Testis (tissue), 2 donors: ENCODE results near the gene DCUN1D5.

Source experiments
- CTCF ChIP-seq, 3 experiments: fragments of 450-650 bp in 2 of 3; fragments of 200-600 bp in 1 of 3; sonication (generic) in 1 of 3; IDR thresholded peaks; one replicate each; pipeline ENCODE4 v1.5.1; 2016 to 2019; ENCODE audit warnings: antibody characterized with exemption in 3 of 3, mild to moderate bottlenecking in 2 of 3, moderate library complexity in 1 of 3
- POLR2A ChIP-seq: fragments of 450-650 bp; IDR thresholded peaks from one replicate; pipeline ENCODE4 v1.6.1; 2017; ENCODE audit warnings: antibody characterized with exemption, mild to moderate bottlenecking, moderate library complexity

GRCh38 chr11:103071008-103071407 lies 21.0 kb downstream of the DCUN1D5 start:
- TF ChIP-seq CTCF (IDR thresholded peaks at IDR 0.05) (no peak), POLR2A (no peak)
